GM03348 (cell line): ENCODE measurements around the gene PSME3IP1.
A peak's percentile ranks its signal among the peaks of the same experiment; 100 is the strongest.
"Not testable (repeated sequence)": the region's sequence is repeated elsewhere in the genome, so short reads cannot be mapped to it uniquely, and the experiment has no call there.

Source experiments
- DNase-seq: peaks from one replicate; pipeline ENCODE4 v3.0.0; 2012; ENCODE audit warnings: low spot score

PSME3IP1 gene

DNA sequence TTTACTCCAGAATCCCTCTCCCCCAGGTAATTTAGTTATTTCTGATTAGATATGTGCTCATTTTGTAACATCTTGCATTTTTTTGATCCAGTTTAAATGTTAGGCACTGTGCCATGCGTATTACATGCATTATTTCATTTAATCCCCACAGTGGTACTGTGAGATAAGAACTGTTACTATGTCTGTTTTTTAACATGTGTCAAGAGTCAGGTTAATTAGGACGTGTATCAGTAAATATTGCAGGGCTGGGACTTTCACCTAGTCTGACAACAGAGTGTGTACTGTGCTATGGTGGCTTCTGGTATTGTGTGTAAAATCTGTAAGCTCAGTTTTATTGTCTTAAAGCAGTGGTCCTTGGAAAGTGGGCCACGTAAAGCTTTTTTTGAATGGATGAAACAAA, 10.9 kb upstream of the PSME3IP1 start:
- DNase-seq, result no peak

- DNase-seq, result no peak
Measured at GRCh38 chr16:57196286-57196685, 10.4 kb upstream of the PSME3IP1 start.

GRCh38 chr16:57194512-57194911, 8.7 kb upstream of the PSME3IP1 start:
- peak; percentile 85 for DNase-seq

DNA sequence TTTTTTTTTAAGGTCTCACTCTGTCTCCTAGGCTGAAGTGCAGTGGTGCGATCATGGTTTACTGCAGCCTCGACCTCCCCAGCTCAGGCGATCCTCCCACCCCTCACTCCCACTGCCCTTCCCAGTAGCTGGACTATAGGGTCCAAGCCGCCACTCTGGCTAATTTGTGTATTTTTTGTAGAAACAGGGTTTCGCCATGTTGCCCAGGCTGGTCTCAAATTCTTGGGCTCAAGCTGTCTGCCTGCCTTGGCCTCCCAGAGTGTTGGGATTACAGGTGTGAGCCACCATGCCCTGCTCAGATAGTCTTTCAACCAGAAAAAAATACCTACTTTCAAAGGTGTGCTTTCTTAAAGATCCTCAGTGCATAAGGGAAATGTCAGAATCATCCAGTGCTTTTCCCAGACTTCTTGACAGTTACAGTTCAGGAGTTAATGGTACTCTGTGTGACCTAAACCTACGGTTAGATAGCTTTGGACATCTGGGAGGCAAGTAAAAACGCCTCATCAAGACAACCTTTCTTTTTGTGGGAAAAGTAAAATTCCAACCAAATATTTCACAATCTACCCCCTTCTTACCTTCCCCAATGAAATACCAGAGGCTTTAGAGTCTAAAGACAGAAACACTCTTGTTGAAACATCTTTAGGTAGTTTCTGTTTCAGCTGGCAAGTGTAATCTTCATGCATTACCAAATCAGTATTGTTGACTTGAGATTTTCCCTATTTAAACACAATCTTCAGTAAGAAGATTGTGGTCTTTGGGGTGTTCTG, 7.1 kb upstream of the PSME3IP1 start:
- DNase-seq, result no peak

DNA sequence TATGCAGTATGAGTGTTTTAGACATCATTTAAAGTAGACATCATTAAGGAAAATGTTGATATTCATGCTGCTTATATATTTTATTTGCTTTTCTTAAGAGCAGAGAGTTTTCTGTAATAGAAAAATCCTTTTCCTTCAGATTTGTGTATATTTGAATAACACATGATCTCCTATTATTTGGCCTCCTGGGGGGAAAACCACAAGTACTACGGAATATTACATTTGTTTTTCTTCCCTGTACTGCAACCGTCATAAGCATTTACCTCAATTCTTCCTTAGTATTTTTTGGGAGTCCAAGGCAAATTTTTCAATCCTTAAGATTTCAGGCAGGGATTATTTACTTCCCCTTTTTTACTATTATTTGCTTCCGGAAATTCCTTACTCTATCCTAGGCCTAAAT, 6.3 kb upstream of the PSME3IP1 start:
- no peak for DNase-seq

GRCh38 chr16:57191056-57191571, 5.3 kb upstream of the PSME3IP1 start:
- no peak for DNase-seq

GRCh38 chr16:57190136-57190535, 4.3 kb upstream of the PSME3IP1 start:
- no peak for DNase-seq

GRCh38 chr16:57189527-57189926, 3.7 kb upstream of the PSME3IP1 start:
- DNase-seq, result not testable (repeated sequence)

GRCh38 chr16:57188711-57189002, 2.8 kb upstream of the PSME3IP1 start:
- DNase-seq, result no peak

DNA sequence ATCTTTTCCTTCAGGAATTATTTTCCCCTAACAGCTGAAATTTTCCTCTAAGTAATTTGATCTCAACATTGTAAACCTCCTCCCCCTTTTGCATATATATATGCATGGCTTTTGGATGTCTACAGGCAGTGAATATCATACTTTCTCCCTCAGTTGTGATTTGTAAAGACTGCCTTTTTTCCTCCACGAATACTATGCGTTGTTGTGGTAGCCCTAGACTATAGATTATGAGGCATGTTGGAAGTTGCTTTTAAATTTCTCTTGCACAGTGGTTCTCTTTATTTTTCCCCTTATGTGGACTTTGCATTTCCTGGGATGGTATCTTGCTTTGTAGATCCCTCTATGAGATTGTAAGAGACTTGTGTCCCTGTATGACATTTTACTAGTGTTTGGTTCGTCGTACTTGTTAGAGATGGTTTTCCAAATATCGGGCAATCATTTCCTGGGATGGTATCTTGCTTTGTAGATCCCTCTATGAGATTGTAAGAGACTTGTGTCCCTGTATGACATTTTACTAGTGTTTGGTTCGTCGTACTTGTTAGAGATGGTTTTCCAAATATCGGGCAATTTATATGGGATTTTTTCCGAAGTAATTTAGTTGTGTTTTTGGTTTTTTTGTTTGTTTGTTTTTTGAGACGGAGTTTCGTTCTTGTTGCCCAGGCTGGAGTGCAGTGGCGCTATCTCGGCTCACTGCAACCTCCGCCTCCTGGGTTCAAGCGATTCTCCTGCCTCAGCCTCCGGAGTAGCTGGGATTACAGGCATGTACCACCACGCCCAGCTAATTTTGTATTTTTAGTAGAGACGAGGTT, 2.3 kb upstream of the PSME3IP1 start:
- not testable (repeated sequence) for DNase-seq

DNA sequence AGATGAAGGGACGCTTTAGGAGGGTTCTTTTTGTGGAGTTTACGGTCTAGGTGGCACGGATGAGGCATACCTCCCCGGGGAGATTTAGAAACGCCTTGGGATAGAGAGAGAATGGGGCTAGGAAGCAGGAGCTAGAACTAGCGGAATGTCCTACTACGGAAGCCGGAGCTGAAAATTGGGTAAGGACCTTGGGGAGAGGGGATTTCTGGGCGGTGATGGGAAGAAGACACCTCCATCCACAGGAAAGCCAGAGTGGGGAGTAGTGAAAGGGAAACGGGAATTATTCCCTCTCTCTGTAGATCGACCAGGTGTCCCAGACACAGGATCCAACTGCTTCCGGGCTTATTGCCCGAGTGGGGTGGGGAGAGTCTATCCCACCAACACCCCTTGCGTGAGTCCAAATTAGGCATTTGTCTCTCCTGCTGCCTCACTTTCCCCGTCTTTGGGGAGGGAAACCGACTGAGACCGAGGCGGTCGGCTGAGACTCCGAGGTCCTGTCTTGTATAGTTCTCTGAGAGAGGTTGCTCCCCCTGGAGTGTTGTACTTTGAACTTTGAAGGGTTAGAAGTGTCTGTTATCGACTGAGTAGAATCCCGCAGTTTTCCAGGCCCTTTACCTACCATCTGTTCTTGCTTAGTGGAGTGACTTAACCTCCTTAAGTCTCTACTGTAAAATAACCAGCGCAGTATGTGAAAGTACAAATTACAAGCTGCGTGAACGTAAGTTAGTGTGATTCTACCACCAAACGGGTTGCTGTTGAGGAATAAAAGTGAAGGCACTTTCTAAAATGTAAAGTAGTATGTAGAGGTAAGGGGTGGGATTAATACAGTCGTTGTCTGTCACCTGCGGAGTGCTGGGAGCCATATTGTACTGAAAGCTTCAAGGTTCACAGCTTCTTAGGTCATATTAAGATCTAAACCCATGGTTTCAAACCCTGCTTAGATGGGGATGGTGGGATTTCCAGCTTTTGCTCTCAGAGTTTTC, 1.3 kb upstream of the PSME3IP1 start:
- DNase-seq, result peak; percentile 30

GRCh38 chr16:57185446-57185944, 344 bp downstream of the PSME3IP1 start:
- peak; percentile 53 for DNase-seq

DNA sequence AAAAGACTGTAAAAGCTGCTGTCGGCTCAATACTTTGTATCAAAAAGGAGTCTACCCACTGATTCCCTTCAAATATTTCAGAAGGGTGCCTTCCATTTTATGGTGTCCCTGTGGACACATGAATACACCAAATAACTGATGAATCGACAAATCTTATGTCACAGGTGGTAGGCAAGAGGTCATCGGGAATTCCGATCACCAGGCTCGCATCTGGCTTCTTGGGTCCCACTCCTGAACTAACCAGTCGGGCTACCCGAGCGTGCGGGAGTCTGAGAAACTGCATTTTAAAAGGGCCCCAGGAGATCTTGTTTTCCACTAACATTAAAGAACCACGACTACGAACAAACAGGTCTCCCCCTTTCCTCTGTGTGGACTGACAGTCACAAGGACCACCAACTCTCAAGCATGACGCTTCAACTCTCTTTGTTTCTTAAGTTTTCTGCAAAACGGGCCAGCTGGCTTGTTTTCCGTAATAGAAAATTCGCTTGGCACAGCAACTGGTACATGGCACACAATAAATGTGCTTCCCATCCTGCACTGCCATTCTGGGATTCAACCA, 873 bp downstream of the PSME3IP1 start:
- DNase-seq, result no peak

GRCh38 chr16:57184113-57184512, 1.7 kb downstream of the PSME3IP1 start:
- DNase-seq, result no peak

- no peak for DNase-seq
Measured at GRCh38 chr16:57179215-57179828, 6.5 kb downstream of the PSME3IP1 start.

DNA sequence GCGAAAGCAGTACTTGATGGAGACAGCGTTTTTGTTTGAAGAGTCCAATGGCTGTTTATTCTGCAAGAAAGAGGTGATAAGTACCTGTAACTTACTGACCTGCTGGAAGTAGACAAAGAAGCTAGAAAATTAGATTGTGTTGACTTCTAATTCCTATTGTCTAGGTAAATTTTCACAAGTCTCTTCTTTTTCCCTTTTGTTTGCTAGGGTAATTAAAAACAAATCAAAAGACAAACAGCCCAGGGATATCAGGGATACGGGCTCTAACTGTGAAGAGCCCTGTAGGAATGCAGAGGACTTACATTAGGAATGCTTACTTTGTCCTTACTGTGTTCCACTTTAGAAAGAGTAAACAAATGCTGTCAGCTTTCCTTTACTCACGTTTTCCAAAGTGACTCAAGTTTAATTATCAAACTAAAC, 7.0 kb downstream of the PSME3IP1 start:
- no peak for DNase-seq

DNA sequence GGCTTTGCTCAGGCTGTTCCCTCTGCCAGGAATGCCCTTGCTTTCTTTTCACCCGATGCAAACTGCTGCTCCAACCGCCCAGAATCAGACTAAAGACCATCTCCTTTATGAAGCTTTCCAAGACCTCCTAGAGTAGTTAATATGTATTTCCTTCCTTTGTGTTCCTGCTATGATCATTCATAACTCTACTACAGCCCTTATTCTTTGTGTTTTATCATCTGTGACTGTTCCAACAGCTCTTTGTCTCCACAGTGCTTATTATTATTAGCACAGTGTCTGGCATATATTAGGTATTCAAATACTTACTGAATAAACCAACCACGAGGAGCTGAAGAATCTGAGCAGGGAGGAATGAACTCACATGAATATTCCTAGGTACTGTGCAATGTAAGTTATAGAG, 7.6 kb downstream of the PSME3IP1 start:
- no peak for DNase-seq

DNA sequence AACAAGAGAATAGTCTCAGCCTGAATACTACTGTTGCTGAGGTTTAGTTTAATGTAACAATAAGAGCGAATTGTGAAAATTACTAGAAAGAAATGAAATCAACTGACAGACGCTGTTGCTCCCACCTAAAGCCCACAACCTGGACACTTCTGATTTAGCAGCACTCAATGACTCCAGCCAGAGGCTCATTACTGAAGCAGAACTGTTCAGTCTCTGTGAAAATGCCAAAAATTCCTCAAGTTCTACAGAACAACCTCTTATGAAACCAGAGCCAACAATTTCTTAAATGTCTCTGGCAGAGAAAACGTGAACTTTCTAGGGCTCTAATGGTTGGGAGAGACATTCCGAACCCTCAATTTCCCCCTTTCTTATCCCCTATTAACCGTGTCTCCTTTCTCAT, 9.9 kb downstream of the PSME3IP1 start:
- DNase-seq, result peak; percentile 26

GRCh38 chr16:57172721-57173290, 13.0 kb downstream of the PSME3IP1 start:
- no peak for DNase-seq

DNA sequence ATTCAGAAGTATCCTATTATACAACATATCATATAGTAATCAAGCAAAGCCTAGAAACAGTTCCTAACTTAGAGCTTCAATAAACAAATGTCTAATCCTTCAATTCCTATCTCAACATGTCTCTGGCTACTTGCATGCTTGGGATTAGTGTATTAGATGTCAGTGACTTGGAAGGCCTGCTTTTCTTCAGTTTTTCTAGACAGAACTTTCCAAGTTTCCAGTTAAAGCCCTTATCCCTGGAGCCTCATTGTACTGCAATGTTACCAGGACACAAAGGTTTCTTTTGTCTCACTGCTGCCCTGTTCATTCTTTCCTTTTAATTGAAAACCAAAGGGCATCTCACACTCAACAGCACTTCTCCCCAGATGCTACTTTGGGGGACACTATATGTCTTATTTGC, 16.5 kb downstream of the PSME3IP1 start:
- no peak for DNase-seq

DNA sequence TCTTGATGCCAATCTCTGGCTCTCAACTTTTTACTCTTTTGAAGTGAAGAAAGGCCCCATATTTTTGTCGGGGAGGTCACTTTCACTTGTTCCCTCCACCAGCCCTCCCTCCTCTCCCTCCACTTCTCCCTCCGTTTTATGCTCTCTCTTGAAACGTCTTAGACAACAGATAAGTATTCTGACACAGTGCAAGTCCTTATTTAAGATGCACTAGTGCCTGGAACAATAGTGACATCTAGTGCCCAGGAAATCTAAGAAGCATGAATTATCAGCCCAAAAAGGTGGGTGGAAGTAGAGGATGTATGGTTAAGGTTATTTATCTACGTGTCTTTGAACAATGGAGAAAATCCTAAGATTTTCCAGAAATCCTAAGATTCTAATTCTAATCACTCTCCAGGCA, 17.9 kb downstream of the PSME3IP1 start:
- peak; percentile 60 for DNase-seq
